Stomach smooth muscle (tissue), 2 donors: Measurements from ENCODE around the gene TXNDC17.
"Not testable (repeated sequence)": the region's sequence is repeated elsewhere in the genome, so short reads cannot be mapped to it uniquely, and the experiment has no call there.

ENCODE experiments used
- H3K27ac ChIP-seq: one replicate; pipeline ENCODE4 v1.7.0; 2013; ENCODE audit warnings: mild to moderate bottlenecking, low read length, inconsistent platforms
- H3K27me3 ChIP-seq, 2 donors: one replicate each; pipeline ENCODE4 v1.7.0; 2013; ENCODE audit warnings: low read length in 2 of 2; ENCODE audit not compliant: insufficient read depth in 2 of 2, control insufficient read depth in 1 of 2
- H3K36me3 ChIP-seq, 2 donors: one replicate each; pipeline ENCODE4 v1.7.0; 2013; ENCODE audit warnings: low read length in 2 of 2; ENCODE audit not compliant: control insufficient read depth in 2 of 2, insufficient read depth in 2 of 2
- H3K4me1 ChIP-seq: one replicate; pipeline ENCODE4 v1.7.0; 2013; ENCODE audit warnings: low read length; ENCODE audit not compliant: control insufficient read depth, insufficient read depth
- H3K4me3 ChIP-seq, 2 donors: one replicate each; pipeline ENCODE4 v1.7.0; 2013; ENCODE audit warnings: low read length in 2 of 2
- H3K9ac ChIP-seq, 2 donors: one replicate each; pipeline ENCODE4 v1.7.0; 2013; ENCODE audit warnings: low read length in 2 of 2, mild to moderate bottlenecking in 1 of 2
- H3K9me3 ChIP-seq, 2 donors: one replicate each; pipeline ENCODE4 v1.7.0; 2013; ENCODE audit warnings: low read length in 2 of 2; ENCODE audit not compliant: control insufficient read depth in 2 of 2
- donor health status: healthy.
- donor health status: Pancreatic carcinoma.

Gene TXNDC17

DNA sequence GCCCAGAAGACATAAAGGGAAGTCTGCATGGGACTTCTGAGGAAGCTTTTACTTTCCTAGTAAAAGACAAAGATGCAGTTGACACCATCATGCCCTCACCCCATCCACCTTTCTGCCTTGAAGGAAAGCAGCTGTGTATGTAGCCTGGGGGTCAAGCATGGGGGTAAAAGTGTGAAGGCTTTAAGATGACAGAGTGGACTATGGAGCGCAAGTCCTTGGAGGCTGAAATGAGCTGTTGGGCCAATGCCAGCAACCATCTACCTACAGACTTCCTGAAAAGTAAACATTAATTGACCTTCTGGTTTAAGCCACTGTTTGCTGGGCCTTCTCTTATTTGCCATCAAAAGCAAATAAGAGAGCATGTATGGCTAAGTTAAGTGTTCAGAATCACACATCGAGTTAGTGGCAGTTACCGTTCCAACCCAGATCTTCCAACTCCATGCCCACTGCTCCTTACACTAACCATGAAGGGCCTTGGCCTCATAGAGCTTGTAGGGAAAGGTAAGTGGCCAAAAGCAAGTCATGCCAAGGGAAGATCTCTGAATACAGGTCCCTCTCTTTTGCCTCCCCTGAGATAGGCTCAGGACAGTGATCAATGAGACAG is 42.3 kb downstream of the TXNDC17 start:
- no peaks in the 10 kb centered on the region for H3K36me3 ChIP-seq
- no peaks in the 10 kb centered on the region for H3K9me3 ChIP-seq
- H3K4me3 ChIP-seq: no peak overlapping the region
- H3K27ac ChIP-seq: no peak overlapping the region
- H3K27me3 ChIP-seq: peaks cover 8 to 25% of the 10 kb centered on the region in 2 donors
- no peak overlapping the region for H3K9ac ChIP-seq
- H3K4me1 ChIP-seq: no peaks in the 10 kb centered on the region

DNA sequence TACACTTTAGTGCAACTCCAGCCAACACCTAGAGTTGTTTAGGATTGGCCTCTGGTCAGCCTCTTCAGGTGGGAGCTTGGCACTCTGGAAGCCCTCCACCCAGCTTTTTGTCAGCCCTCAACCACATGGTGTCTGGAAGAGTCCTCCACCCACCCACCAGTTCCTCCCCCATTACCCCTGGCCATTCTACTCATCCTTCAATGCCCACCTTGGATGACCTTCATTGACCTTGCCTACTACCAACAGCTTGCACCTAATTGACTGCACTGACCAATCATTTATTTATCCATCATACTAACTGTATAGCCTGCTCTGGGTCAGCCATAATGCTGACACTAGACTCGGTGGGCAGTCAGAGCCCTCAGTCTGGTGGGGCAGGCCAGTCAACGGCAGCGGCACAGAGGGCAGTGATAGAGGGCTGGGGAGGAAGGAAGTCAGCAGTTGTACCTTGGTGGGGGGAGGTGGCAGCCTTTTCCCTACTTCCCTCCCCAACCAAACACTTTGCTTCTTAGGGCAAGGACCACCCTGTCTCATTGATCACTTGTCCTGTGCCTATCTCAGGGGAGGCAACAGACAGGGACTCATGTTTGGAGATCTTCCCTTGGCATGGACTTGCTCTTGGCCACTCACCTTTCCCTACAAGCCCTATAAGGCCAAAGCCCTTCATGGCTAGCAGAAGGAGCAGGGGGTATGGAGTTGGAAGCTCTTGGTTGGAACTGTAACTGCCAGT is 43.0 kb downstream of the TXNDC17 start:
- H3K27me3 ChIP-seq: peaks cover 3 to 22% of the 10 kb centered on the region in 2 donors
- no peaks in the 10 kb centered on the region for H3K4me1 ChIP-seq
- H3K27ac ChIP-seq: no peak overlapping the region
- H3K4me3 ChIP-seq: no peak overlapping the region
- no peaks in the 10 kb centered on the region for H3K36me3 ChIP-seq
- no peak overlapping the region for H3K9ac ChIP-seq
- H3K9me3 ChIP-seq: no peaks in the 10 kb centered on the region

DNA sequence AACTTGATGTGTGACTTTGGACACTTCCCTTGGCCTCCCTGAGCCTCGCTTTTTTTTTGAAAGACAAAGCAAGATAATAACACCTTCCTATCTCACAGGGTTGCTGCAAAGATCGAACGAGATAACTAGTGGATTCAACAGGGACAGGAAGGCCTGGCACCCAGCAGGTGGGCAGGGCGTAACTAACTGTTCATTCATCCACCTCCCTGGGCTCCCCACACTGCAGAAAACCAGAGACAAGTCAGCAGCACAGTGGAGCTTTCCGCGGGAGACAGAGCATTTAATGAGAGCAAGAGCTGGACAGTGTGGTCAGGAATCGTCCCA is 43.6 kb downstream of the TXNDC17 start:
- H3K27ac ChIP-seq: no peak overlapping the region

DNA sequence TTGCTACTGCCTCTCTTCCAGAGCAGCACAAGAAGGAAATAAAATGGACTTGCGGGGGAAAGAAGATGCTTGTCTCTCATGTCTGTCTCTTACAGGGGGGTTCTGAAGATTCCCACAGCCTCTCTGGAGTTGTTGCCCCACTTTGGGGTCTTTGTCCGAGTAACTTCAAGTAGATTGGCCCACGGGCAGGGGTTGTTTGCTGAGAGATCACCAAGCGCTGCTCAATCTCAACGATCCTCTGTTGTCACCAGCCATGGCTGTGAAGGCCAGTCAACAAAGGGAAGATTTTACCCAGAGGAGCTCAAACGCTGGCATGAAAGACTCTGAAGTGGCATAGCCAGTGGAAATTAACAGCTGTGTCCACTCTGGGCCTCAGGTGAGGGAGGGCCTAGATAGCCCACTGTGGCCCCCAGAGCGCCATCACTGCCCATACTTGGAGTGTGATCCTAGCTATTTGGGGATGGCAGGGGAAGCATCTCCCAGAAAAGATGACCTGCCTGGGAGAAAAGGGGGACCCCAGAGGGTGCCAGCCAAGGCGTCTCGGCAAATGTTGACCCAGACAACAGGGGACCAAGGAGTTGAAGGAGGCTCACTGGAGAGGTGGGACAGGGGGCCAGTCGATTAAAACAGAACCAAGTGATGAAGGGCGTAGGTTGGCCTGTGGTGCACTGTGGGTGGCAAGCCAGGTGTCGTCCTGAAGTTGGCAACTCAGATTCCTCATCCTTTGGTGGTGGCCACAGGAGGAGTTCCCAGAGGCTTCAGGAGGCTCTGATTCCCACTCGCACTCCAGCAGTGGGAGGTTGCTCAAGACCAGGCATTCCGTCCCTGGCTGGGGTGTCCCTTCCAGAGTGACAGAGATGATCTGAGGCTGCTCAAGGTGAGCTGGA is 44.3 kb downstream of the TXNDC17 start:
- H3K9me3 ChIP-seq: no peaks in the 10 kb centered on the region
- H3K4me1 ChIP-seq: no peaks in the 10 kb centered on the region
- peaks cover 3 to 22% of the 10 kb centered on the region in 2 donors for H3K27me3 ChIP-seq
- no peak overlapping the region for H3K4me3 ChIP-seq
- H3K36me3 ChIP-seq: no peaks in the 10 kb centered on the region
- no peak overlapping the region for H3K27ac ChIP-seq
- H3K9ac ChIP-seq: no peak overlapping the region

More for the DNA sequence above, 43.6 kb downstream of the TXNDC17 start:
- Histone ChIP-seq H3K4me3 (no peak overlapping the region), H3K27me3 (peaks cover 3 to 22% of the 10 kb centered on the region in 2 donors), H3K4me1 (no peaks in the 10 kb centered on the region), H3K9ac (no peak overlapping the region), H3K36me3 (no peaks in the 10 kb centered on the region), H3K9me3 (no peaks in the 10 kb centered on the region)

DNA sequence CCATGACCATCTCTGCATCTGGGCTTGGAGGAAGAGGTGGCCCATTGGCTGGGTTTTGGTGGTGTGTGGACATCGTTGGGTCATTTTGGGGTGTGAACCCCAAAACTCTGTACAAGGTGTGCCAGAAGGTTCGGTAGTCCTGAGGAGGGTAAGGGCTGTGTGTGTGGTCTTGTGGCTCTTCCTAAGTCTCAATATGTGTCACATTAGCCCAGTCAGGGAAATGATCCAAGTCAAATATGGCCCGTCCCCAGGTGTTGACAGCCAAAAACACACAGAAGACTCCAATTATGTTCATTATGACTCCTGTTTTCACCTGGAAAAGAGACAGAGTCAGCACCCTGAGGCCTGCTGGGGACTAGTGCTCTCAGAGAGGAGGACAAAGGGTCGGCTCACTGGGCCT is 45.2 kb downstream of the TXNDC17 start:
- peaks cover 3 to 26% of the 10 kb centered on the region in 2 donors for H3K27me3 ChIP-seq
- no peaks in the 10 kb centered on the region for H3K36me3 ChIP-seq
- no peak overlapping the region for H3K9ac ChIP-seq
- H3K4me1 ChIP-seq: no peaks in the 10 kb centered on the region
- no peak overlapping the region for H3K4me3 ChIP-seq
- H3K9me3 ChIP-seq: no peaks in the 10 kb centered on the region
- H3K27ac ChIP-seq: no peak overlapping the region

DNA sequence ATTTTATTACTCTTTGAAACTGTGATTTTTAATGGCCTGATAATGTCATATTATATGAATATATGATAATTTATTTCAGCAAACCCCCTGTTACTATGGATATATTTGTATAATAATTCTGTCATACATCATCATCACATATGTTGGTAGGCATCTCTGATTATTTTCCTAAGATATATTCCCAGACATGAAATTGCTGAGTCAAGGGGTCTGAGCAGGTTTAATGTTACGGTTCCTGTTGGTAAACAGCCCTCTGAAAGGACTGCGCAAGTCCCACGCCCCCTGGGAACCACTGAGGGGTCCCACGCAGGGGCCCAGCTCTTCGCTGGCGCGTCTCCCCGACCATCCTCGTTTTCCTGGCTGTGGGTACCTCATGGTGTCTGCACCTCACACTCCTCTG is 48.1 kb downstream of the TXNDC17 start:
- H3K4me1 ChIP-seq: no peaks in the 10 kb centered on the region
- no peak overlapping the region for H3K4me3 ChIP-seq
- H3K27me3 ChIP-seq: peaks cover 3 to 22% of the 10 kb centered on the region in 2 donors
- no peak overlapping the region for H3K9ac ChIP-seq
- H3K27ac ChIP-seq: no peak overlapping the region
- no peaks in the 10 kb centered on the region for H3K9me3 ChIP-seq
- H3K36me3 ChIP-seq: no peaks in the 10 kb centered on the region

DNA sequence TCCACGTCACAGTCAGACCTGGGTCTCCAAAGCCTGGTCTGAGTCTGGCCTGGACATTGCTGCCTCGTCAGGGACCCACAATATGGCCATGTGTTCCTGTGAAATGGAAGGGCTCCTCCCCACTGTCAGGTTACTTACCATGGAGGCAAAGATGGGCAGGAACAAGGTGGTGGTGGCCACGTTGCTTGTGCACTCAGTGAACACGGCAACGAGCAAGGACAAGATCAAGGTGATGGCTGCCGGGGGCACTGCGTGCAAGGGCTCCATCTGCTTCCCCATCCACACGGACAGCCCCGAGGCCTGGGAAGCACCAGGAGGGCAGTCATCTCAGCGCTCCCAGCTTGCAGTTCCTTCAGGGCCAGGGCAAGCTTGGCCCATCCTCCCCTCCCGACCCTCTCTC is 49.8 kb downstream of the TXNDC17 start:
- H3K9ac ChIP-seq: no peak overlapping the region
- H3K9me3 ChIP-seq: no peaks in the 10 kb centered on the region
- H3K4me3 ChIP-seq: no peak overlapping the region
- H3K36me3 ChIP-seq: no peaks in the 10 kb centered on the region
- H3K4me1 ChIP-seq: no peaks in the 10 kb centered on the region
- H3K27me3 ChIP-seq: peaks cover 3 to 18% of the 10 kb centered on the region in 2 donors
- no peak overlapping the region for H3K27ac ChIP-seq

DNA sequence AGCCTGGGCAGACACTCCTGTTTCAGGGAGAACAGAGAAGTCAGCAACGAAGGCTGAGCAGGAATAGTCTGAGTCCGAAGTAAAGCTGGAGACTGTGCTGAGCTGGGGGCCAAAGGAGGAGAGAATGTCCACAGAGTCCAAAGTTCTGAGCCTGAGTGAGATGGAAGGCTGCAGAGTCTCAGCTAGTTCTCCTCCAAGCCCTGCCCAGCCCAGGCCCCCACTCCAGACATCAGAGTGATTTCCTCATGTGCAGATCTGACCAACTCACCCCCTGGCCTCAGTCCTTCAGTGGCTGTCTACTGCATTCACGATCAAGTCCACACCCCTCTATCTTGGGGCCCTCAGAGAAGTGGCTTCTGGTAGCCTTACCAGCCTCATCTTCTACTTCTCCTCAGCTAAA is 50.7 kb downstream of the TXNDC17 start:
- no peaks in the 10 kb centered on the region for H3K4me1 ChIP-seq
- no peak overlapping the region for H3K4me3 ChIP-seq
- no peak overlapping the region for H3K27ac ChIP-seq
- peaks cover 0 to 13% of the 10 kb centered on the region in 2 donors for H3K27me3 ChIP-seq
- H3K9ac ChIP-seq: no peak overlapping the region
- H3K9me3 ChIP-seq: no peaks in the 10 kb centered on the region
- no peaks in the 10 kb centered on the region for H3K36me3 ChIP-seq

DNA sequence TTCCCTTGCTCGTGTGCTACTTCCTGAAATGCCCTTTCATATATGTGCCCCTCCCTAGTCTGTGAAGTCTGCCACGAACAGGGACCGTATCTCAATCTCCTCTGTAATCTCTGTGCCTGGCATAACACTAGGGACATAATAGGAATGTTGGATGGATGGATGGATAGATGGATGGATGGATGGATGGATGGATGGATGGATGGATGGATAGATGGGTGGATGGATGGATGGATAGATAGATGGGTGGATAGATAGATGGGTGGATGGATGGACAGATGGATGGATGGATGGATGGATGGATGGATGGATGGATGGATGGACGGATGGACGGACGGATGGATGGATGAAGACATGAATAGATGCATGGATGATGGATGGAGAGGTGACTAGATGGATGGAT is 51.1 kb downstream of the TXNDC17 start:
- not testable (repeated sequence) for H3K4me3 ChIP-seq, H3K36me3 ChIP-seq, H3K9me3 ChIP-seq, H3K9ac ChIP-seq, H3K27ac ChIP-seq, H3K4me1 ChIP-seq
- peaks cover 0 to 13% of the 10 kb centered on the region in 2 donors for H3K27me3 ChIP-seq
